Kidney tubule cell (primary cell): ENCODE measurements around the gene EBI3.
"Not testable (repeated sequence)": the region's sequence is repeated elsewhere in the genome, so short reads cannot be mapped to it uniquely, and the experiment has no call there.

ENCODE experiments used
- DNase-seq: peaks from one replicate; pipeline ENCODE4 v3.0.0-alpha.2; 2018; ENCODE audit warnings: low spot score

EBI3 gene

DNA sequence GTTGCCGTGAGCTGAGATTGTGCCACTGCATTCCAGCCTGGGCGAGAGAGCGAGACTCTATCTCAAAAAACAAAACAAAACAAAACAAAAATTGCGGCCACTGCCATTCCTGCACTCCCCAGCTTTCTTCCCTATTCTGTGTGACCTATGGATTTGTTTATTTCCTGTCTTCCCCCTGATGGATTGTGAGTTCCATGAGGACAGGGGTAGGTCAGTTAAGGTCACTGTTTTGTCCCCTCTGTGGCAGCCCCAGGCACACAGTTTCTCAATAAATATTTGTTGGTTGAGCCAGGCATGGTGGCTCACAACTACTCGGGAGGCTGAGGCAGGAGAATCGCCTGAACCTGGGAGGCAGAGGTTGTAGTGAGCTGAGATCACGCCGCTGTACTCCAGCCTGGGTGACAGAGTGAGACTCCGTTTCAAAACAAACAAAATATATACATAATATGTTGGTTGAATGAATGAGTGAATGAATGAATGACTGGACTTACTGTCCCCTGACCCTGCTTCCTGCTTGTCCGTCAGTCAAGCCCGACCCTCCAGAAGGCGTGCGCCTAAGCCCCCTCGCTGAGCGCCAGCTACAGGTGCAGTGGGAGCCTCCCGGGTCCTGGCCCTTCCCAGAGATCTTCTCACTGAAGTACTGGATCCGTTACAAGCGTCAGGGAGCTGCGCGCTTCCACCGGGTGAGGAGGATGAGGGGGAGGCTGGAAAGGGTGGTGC, 5.0 kb downstream of the EBI3 start:
- no peak for DNase-seq

DNA sequence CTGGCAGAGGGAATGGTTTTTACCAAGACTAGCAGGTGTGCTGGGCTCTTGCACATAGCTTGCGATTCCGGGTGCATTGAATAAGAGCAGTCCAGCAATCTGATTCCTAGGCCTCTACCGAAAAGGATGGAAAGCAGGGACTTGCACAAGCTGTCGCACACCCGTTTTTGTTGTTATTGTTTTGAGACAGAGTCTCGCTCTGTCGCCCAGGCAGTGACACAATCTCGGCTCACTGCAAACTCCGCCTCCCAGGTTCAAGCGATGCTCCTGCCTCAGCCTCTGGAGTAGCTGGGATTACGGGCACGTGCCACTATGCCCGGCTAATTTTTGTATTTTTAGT, 5.5 kb downstream of the EBI3 start:
- no peak for DNase-seq

DNA sequence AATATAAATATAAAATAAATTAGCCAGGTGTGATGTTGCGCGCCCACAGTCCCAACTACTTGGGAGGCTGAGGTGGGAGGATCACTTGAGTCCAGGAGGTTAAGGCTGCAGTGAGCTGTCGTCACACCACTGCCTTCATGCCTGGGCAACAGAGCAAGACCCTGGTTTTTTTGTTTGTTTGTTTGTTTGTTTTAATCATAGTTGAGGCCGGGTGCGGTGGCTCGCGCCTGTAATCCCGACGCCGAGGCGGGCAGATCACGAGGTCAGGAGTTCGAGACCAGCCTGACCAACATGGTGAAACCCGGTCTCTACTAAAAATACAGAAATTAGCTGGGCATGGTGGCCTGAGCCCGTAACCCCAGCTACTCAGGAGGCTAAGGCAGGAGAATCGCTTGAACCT, 8.2 kb downstream of the EBI3 start:
- not testable (repeated sequence) for DNase-seq

DNA sequence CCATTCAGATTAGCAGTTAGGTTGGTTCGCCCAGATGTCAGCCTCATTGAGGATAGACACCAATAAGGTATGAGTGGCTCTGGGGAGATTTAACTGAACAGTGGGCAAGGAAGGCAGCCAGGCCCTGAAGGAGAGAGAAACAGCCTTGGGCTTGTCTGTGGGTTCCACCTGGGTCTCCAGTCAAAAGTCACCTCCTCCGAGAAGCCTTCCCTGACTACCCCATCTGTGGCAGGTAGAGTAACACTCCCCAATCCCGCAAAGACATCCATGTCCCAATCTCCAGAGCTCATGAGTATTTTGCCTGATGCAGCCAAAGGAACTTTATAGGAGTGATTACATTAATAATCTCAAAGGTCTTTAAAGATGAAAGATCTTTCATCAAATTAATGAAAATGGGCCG, 9.5 kb downstream of the EBI3 start:
- no peak for DNase-seq

DNA sequence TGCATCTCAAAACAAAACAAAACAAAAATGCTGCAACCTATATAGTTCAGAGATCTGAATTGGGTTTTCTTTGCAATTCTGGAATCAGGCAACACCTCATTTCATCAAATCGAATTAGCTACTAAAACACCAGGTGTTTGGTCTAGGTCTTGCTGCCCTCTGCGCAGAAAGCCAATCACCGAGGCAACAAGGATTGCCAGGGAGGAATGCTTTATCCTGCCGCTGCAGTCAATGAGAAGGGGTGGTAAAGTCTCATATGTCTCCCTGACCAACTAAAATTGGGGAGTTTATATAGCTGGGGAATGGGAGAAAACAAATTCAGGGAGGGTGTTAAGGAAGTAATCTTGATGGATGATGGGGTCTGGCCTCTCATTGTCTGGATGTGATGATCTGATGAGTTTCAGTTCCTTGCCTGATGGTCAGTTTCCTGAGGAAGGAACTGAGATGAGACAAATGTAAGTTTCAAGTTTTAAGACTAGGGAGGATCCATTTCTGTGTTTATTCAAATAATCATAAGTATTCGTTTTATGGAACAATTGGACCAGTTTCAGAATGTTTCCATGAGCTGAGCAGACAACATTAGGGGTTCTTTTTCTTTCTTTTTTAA, 12.6 kb downstream of the EBI3 start:
- no peak for DNase-seq

DNA sequence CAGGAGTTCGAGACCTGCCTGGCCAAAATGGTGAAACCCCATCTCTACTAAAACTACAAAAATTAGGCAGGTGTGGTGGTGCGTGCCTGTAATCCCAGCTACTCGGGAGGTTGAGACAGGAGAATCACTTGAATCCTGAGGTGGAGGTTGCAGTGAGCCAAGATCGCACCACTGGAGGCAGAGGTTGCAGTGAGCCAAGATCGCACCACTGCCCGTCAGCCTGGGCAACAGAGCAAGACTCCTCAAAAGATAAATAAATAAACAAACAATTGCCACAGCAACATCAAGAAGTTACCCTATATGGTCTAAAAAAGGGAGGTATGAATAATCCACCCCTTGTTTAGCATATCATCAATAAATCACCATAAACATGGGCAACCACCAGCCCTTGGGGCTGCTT, 16.6 kb downstream of the EBI3 start:
- not testable (repeated sequence) for DNase-seq

DNA sequence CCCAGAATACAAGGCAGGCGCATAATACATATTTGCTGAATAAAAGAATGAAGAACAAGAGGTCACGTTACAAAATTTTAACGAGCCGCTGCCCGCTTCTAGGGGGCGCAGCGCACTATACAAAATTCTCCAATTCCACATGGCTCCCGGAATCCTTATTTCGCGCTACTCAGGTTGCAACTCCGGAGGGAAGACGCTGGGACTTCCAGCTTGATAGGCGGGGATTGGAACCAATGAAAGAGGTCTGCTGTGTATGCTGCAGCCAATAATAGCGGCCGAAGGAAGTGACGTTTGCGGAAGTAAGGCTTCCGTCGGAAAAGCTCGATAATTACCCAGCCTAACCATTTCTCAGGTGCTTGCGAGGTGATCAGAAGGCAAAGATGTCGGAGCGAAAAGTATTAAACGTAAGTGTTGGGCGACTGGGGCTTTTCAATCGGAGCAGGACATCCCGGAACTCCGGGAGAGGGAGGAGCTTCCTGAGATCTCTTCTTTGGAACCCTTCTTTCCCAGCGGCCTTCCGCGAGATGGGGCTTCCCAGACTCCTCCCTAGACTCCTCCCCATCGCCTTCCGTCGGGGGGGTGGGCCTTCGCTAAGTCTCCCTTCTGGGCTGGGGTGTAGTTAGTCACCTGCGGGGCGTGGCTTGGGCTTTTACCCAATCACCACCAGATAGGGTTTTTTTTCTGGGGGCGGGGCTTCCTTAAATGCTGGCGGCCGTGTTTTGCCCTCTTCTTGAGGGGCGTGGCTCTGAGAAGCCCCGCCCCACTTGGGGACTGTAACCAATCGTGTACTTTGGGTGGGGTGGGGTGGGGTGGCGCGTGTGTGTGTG, 17.7 kb downstream of the EBI3 start, which contains the start of gene YJU2:
TSS of gene YJU2 (plus strand) at position 314 of the 827 bp plus-strand sequence. CDS start at position 381, 67 bp downstream.
- DNase-seq: peak; percentile 99

DNA sequence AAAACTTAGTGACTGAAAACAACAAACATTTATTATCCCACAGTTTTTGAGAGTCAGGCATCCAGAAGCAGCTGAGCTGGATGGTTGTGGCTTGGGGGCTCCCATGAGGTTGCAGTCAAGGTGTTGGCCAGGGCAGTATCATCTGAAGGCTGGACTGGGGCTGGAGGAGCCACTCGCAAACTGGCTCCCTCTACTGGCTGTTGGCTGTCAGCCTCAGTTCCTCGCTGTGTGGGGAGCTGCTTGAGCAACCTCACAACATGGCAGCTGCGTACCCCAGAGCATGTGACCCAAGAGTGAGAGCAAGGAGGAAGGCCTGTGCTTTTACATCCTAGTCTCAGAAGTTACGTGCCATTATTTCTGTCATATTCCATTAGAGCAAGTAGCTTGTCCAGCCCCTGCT, 27.2 kb downstream of the EBI3 start:
- no peak for DNase-seq

DNA sequence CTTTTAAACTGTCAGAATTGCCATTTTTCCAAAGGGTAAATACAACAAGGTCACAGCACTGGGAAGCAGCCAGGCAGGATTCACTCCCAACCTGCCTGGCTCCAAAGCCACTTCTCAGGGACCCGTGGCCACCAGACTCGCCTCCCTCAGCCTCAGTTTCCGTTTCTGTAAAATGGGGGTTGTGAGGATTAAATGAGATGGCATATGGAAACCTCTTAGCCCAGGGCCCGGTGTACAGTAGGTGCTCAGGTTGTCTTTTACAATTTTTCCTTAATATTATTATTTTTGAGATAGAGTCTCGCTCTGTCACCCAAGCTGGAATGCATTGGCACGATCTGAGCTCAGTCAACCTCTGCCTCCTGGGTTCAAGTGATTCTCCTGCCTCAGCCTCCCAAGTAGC, 27.7 kb downstream of the EBI3 start:
- no peak for DNase-seq

DNA sequence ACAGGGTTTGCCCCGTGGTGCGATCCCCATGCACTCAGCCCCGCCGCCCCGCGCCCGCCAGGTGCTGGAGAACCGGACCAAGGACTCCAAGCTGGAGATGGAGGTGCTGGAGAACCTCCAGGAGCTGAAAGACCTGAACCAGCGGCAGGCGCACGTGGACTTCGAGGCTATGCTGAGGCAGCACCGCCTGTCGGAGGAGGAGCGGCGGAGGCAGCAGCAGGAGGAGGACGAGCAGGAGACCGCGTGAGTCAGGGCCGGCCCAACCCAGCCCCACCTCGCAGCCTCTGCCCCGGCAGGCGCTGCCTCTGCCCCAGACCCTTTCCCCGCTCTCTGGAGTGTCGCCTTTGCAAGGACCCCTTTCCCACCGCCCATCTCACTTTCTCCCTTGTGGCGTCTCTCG, 28.9 kb downstream of the EBI3 start:
- DNase-seq: no peak

DNA sequence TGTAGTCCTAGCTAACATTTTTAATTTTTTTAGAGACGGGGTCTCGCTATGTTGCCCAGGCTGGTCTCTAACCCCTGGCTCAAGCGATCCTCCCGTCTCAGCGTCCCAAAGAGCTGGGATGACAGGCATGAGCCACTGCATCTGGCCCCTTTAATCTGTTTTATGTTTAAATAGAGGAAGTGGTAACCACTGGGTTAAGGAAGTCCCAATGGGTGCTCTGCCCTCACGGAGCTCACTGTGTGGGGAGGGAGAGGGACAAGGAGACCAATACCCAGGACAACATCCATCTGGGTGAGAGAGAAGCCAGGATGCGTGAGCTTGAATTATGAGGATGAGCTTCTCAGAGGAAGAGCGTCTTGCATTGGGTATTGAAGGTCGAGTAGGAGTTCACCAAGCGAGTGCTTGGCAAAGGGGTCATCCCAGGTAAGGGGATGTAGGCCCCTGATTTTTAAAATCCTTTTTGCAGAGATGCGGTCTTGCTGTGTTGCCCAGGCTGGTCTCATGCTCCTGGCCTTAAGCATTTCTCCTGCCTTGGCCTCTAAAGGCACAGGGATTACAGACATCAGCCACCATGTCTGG, 31.4 kb downstream of the EBI3 start:
- no peak for DNase-seq

DNA sequence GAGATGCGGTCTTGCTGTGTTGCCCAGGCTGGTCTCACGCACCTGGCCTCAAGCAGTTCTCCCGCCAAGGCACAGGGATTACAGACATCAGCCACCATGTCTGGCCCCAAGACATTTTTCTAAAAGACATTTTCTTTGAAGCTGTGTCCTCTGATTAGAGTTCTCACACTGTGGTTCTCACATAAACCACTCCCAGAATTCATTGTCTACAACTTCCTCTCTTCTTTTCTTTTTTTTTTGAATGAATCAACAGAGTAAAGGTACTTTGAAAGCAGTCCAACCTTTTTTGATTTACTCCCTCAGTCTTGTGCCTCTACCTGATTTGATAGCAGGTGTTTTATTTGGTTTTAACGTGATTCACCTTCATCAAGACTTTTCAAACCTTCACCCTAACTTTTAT, 35.5 kb downstream of the EBI3 start:
- no peak for DNase-seq

DNA sequence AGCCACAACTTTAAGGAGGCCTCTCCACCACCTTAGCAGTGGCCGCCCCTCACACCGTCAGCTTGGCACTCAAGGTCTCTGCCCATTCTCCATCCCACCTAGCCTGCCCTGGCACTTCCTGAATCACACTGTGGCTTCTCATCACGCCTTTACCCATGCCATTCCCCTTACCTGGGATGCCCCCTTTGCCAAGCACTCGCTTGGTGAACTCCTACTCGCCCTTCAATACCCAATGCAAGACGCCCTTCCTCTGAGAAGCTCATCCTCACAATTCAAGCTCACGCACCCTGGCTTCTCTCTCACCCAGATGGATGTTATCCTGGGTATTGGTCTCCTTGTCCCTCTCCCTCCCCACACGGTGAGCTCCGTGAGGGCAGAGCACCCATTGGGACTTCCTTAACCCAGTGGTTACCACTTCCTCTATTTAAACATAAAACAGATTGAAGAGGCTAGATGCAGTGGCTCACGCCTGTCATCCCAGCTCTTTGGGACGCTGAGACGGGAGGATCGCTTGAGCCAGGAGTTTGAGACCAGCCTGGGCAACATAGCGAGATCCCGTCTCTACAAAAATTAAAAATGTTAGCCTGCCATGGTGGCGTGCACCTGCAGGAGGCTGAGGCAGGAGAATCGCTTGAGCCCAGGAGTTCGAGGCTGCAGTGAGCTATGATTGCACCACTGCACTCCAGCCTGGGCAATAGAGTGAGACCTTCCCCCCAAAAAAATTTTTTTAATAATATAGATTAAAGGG, 37.1 kb downstream of the EBI3 start:
- DNase-seq: no peak

DNA sequence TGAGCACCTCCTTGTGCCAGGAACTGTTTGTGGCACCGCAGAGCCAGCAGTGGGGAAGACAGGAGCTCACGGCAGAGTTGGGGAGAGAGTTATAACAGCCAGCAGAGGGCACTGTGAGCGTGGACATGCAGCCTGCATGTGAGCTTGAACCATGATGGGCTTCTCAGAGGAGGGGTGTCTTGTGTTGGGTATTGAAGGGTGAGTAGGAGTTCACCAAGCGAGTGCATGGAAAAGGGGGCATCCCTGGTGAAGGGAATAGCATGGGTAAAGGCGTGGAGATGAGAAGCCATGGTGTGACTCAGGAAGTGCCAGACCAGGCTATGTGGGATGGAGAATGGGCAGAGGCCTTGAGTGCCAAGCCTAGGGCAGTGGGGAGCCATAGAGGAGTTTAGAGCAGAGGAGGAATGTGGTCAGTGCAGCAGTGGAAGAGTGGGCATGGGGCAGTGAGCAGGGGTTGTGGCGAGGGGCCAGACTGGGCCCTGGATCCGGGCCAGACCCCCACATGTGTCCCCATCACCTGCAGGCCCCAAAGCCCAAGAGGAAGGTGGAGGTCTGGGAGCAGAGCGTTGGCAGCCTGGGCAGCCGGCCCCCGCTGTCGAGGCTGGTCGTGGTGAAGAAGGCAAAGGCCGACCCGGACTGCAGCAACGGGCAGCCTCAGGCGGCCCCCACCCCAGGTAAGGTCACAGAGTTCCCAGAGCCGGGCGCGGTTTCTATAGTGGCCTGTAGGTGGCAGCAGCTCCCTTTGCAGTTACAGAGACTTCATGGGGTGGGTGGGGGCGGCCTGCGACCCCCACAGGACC, 38.0 kb downstream of the EBI3 start:
- peak; percentile 40 for DNase-seq

DNA sequence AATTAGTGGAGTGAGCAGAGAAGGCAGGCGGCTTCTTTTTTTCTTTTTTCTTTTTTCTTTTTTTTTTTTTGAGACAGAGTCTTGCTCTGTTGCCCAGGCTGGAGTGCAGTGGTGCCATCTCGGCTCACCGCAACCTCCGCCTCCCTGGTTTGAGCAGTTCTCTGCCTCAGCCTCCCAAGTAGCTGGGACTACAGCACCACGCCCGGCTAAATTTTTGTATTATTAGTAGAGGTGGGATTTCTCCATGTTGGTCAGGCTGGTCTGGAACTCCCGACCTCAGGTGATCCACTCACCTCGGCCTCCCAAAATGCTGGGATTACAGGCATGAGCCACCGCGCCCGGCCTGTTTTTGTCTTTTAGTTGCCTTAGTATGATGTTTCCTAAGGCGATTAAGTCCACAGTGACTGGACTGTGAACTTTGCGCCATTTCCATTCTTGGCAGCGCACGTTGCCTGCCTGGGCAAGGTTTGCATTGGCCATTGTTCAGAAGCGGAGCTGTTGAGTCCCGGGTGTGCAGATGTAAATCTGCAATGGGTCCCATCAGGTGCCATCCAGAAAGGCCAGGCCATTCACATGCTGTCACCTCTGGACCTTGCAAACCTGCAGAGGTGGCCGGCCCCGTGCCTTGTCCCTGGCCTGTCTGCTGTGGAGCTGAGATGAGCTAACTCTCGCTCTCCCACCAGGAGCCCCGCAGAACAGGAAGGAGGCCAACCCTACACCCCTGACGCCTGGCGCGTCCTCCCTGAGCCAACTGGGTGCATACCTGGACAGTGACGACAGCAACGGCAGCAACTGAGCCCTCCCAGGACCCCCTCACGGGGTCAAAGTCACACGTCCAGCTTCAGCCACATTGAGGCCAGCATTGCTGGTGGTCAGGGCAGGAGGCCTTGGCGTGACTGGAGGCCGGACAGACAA, 38.8 kb downstream of the EBI3 start:
- DNase-seq: no peak

DNA sequence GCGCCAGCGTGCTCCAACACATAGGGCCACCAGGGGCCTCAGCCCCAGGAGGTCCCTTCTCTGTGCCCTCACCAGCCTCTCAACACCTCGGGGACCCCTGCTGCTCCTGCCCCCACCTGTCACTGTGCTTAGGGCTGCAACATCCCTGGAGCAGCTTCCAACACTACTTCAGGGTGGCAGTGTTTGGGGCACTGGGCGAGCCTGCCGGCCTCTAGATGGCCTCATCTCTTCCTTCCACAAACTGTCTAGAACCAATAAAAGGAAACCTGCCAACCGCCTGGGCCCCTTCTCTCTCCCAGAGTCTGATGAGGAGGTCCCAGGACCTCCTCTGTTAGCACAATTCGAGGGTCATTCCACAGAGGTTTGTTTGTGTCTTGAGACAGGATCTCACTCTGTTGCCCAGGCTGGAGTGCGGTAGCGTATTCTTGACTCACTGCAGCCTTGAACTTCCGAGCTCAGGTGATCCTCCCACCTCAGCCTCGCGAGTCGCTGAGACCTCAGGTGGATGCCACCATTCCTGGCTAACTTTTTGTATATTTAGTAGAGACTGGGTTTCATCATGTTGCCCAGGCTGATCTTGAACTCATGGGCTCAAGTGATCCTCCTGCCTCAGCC, 39.6 kb downstream of the EBI3 start:
- DNase-seq: no peak

DNA sequence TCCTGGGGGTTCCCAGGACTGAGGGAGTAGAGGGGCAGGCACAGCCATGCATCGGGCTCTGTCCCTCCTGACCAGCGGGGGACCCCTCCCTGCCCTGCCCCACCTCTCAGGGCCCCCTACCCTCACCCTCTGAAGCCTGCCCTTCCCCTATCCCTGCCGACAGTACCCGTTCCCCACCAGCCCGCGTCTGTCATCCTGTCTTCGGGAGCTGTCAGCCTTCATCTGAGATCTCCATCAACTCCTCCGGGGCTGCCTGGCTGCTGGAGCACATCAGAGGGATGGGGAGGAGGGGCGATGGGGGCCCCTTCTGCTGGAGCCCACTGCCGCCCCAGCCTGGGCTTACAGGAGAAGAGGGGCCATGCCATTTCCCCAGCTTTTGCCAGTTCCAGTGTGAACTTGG, 43.6 kb downstream of the EBI3 start:
- DNase-seq: no peak

DNA sequence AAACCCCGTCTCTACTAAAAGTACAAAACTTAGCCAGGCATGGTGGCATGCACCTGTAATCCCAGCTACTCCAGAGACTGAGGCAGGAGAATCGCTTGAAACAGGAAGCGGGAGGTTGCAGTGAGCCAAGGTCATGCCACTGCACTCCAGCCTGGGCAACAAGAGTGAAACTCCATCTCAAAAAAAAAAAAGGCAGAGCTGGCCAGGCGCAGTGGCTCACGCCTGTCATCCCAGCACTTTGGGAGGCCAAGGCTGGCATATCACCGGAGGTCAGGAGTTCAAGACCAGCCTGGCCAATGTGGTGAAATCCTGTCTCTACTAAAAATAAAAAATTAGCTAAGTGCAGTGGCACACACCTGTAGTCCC, 45.0 kb downstream of the EBI3 start:
- DNase-seq: not testable (repeated sequence)

DNA sequence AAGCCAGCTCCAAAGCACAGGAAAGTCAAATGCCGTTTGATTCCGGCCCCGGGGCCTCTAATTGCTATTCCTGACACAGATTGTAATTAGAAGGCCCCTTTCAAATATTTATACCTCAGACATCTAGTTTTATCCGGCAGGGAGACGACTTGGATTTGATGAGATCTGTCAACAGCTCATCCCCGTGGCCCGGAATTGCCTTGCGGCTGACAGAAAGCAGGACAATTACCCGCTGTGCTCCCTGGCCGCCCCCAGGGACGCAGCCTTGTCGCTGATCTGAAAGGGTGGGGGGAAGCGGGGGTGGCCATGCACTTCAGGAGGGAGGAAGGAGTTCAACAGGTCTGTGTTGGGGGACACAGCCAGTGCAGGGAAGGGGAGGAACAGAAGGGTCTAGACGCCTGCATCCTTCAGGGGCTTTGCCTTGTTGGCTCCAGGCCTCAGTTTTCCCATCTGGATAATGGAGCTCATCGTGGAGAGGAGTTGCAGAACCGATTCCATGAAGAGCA, 47.9 kb downstream of the EBI3 start:
- DNase-seq: no peak

DNA sequence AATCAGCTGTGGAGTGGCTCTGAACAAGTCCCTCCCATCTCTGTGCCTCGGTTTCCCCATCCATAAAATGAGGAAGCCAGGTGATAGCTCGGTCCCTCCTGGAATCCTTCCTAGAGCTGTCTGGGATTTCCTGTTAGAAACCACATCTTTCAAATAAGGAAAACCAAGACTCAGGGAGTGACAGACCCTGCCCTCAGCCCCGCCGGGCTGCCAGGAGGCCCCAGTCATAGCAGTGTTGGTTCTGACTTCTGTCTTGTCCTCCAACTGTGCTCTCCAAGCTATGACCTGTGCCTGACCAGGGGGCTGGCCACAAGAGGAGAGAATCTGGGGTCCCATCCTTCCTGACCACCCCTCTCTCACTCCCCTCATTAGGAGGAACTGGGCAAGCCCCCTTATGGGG, 48.7 kb downstream of the EBI3 start:
- no peak for DNase-seq
